HepG2 (cell line): Measurements from ENCODE around the gene MECR. TPM values are rescaled to one million over a fixed set of nuclear protein-coding genes. Genes with fewer than 3 reads are reported as not detected.

Experiments used
- ATAC-seq: fragments of 200-7000 bp; cut with Tn5 transposase; 3 replicates; pipeline ENCODE4 v1.9.1; 2020; ENCODE audit warnings: mild to moderate bottlenecking, moderate library complexity
- BruUV-seq: library from RNA; stranded (reverse); fragments of 400-500 nt; replicated peaks from 2 replicates; lab custom pipeline; 2021; lab: Mats Ljungman, UMichigan
- CTCF ChIA-PET: fragments of 300-600 bp; formaldehyde crosslinking; extraction: SDS; loops from one replicate; lab custom pipeline; 2021; ENCODE audit warnings: low total read pairs, inconsistent platforms, low intra/inter-chr PET ratio; lab: Yijun Ruan, JAX
- POLR2A ChIA-PET: fragments of 350-600 bp; sonication (Branson Sonifier 250); formaldehyde crosslinking; loops from one replicate; lab custom pipeline; 2020; ENCODE audit warnings: antibody characterized with exemption, inconsistent platforms; lab: Yijun Ruan, JAX
- DNase-seq: peaks from one replicate; pipeline ENCODE4 v3.0.0-alpha.2; 2015; ENCODE audit warnings: low spot score
- FAIRE-seq: peaks from 3 replicates; lab custom pipeline; 2011; peaks lifted over from hg19 to GRCh38; lab: Jason Lieb, UNC
- H2AFZ ChIP-seq: one replicate; pipeline ENCODE4 v1.6.1; 2011; ENCODE audit warnings: low read length, inconsistent platforms
- H3K27ac ChIP-seq: fragments of 300-600 bp; 3 replicates; pipeline ENCODE4 v1.8.0; 2011; ENCODE audit warnings: mixed run types, mild to moderate bottlenecking, mixed read lengths, low read length, inconsistent platforms; ENCODE audit not compliant: insufficient read depth; ENCODE audit errors: extremely low read length
- H3K27me3 ChIP-seq, 2 experiments: fragments of 200-600 bp in 1 of 2; 2 replicates in 1 of 2; 3 replicates in 1 of 2; pipeline versions ENCODE4 v1.6.0 to v1.8.0; 2011; ENCODE audit warnings: low read length in 2 of 2, mild to moderate bottlenecking in 2 of 2, moderate library complexity in 2 of 2, inconsistent platforms in 1 of 2; ENCODE audit not compliant: insufficient read depth in 2 of 2, control insufficient read depth in 1 of 2
- H3K36me3 ChIP-seq, 2 experiments: fragments of 200-600 bp in 1 of 2; replicated peaks in 1 of 2; 2 replicates in 1 of 2; 3 replicates in 1 of 2; pipeline versions ENCODE4 v1.5.1 to v1.8.0; 2011; ENCODE audit warnings: low read length in 2 of 2, inconsistent platforms in 1 of 2; ENCODE audit not compliant: insufficient read depth in 2 of 2, control insufficient read depth in 1 of 2
- H3K4me1 ChIP-seq: 2 replicates; pipeline ENCODE4 v1.5.1; 2012; ENCODE audit warnings: low read length, inconsistent platforms; ENCODE audit not compliant: insufficient read depth
- H3K4me2 ChIP-seq: 2 replicates; pipeline ENCODE4 v1.6.0; 2011; ENCODE audit warnings: low read depth, low read length, inconsistent platforms
- H3K4me3 ChIP-seq, 3 experiments: fragments of 200-600 bp in 1 of 3; sonication (generic), shearing (Covaris generic) in 1 of 3; replicated peaks in 1 of 3; 2 replicates each; pipeline ENCODE4 v1.5.1; 2011 to 2016; ENCODE audit warnings: low read length in 3 of 3, inconsistent platforms in 2 of 3, low read depth in 2 of 3, mild to moderate bottlenecking in 2 of 3, control low read depth in 1 of 3, mixed read lengths in 1 of 3; ENCODE audit not compliant: insufficient read depth in 1 of 3
- H3K79me2 ChIP-seq: one replicate; pipeline ENCODE4 v1.6.1; 2011; ENCODE audit warnings: low read length, inconsistent platforms; ENCODE audit not compliant: insufficient read depth
- H3K9ac ChIP-seq: 2 replicates; pipeline ENCODE4 v1.6.0; 2011; ENCODE audit warnings: mild to moderate bottlenecking, low read depth, low read length, inconsistent platforms; ENCODE audit not compliant: insufficient read depth
- H3K9me3 ChIP-seq: 2 replicates; pipeline ENCODE4 v1.5.1; 2012; ENCODE audit warnings: mild to moderate bottlenecking, low read length
- H4K20me1 ChIP-seq: 2 replicates; pipeline ENCODE4 v1.6.0; 2011; ENCODE audit warnings: inconsistent platforms, mild to moderate bottlenecking, low read length, moderate library complexity; ENCODE audit not compliant: insufficient read depth
- NFE2 ChIP-seq: sonication (generic); formaldehyde crosslinking; IDR thresholded peaks from 2 replicates; pipeline ENCODE4 v1.4.0; 2020; ENCODE audit warnings: missing genetic modification reagents
- XRCC5 ChIP-seq: fragments of 200-400 bp; formaldehyde crosslinking; optimal IDR thresholded peaks from 2 replicates; pipeline ENCODE3; 2017; ENCODE audit warnings: mild to moderate bottlenecking, low read length
- ZKSCAN8 ChIP-seq: IDR thresholded peaks from 2 replicates; pipeline ENCODE4 v1.6.1; 2016; ENCODE audit warnings: borderline replicate concordance, missing genetic modification reagents, missing compliant biosample characterization
- ZNF333 ChIP-seq: sonication (generic); formaldehyde crosslinking; IDR thresholded peaks from 2 replicates; pipeline ENCODE4 v1.4.0; 2020; ENCODE audit warnings: mild to moderate bottlenecking, missing genetic modification reagents, borderline replicate concordance
- ZNF629 ChIP-seq: sonication (generic); formaldehyde crosslinking; conservative IDR thresholded peaks from 2 replicates; pipeline ENCODE4 v1.5.0; 2020; ENCODE audit warnings: missing genetic modification reagents
- WGBS: methylation state at CpG from one replicate; pipeline ENCODE4 v1.1.6; 2017; ENCODE audit warnings: low lambda C conversion rate; 5-methylcytosine and 5-hydroxymethylcytosine counted together
- in situ Hi-C: cut with HindIII; loops from 2 replicates; pipeline ENCODE4 v1.10.0; 2017; ENCODE audit warnings: low pct_unique_long_range_greater_than_20kb; ENCODE audit not compliant: extremely low pct_ligation_motif_present
- intact Hi-C: fragments of 100-400 bp; cut with micrococcal nuclease; formaldehyde crosslinking; loops from one replicate; pipeline ENCODE4 v1.10.0; 2022; ENCODE audit not compliant: unreplicated experiment
- polyA plus RNA-seq, 8 experiments: library from polyadenylated mRNA; depleted of rRNA in 3 of 8; stranded (reverse) in 7 of 8; unstranded in 1 of 8; fragments of >200 nt; fragmentation: Illumina TruSeq in 4 of 8; extraction: Trizol in 4 of 8; gene quantifications; 2 replicates each; pipeline versions ENCODE4 v1.2.1 to v1.2.3, GENCODE V29; 2011 to 2016; ENCODE audit warnings: low read depth in 4 of 8, missing spikeins in 1 of 8, mixed read lengths in 1 of 8; ENCODE audit not compliant: insufficient read depth in 1 of 8
- total RNA-seq, 5 experiments: library from RNA; depleted of rRNA; stranded (reverse); fragments of >200 nt; fragmentation: Illumina TruSeq; extraction: Trizol; gene quantifications; 2 replicates each; pipeline ENCODE4 v1.2.3, GENCODE V29; 2016; ENCODE audit warnings: low read depth in 1 of 5

Gene MECR
- total and polyA plus RNA-seq, 2 of the 13 experiments (the other 11 are each of a cell fraction or from before 2014, with no cell fraction given), result 18.8 to 24.9 TPM

DNA sequence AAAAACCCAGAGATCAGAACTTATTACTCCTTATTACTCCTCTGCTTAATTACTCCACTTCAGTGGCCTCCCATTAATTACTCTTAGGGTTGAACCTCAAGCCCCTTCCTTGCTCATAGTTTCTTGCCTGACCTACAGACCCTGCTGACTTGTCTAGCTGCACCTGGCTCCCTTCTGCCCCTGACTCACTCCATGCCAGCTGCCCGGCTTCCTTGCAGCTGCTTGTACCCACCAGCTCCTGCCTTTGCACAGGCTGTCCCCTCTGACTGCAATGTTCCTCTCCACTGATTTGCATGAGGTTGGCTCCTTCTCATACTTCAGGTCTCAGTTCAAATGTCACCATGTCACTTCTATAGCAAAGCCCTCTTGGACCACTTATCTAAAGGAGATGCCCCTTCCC is 3.7 kb upstream of the MECR start:
- H3K27ac ChIP-seq, result no peak overlapping the region
- H3K9ac ChIP-seq, result no peak overlapping the region
- 28% methylated on average over 1 of the region's 1 CpG for WGBS
- no peak for TF ChIP-seq ZKSCAN8
- TF ChIP-seq NFE2 (CRISPR knock-in tag), result no peak
- no peak for TF ChIP-seq ZNF333 (CRISPR knock-in tag)
- intact Hi-C loops, result loop anchor here (10.0 kb wide), 2 partner anchors 110 to 1470 kb away; no protein-coding TSS in a partner anchor
- H2AFZ ChIP-seq, result no peak overlapping the region
- in situ Hi-C loops, result loop anchor here (10.0 kb wide), 3 partner anchors 220 to 870 kb away; no protein-coding TSS in a partner anchor
- ChIA-PET CTCF (no interaction called here), POLR2A (no interaction called here)
- BruUV-seq, result no TSS peak
- ATAC-seq (no peak), DNase-seq (no peak), FAIRE-seq (no peak)
- H3K4me1 ChIP-seq, result peaks cover 41% of the 10 kb centered on the region
- H3K36me3 ChIP-seq, result no peaks in the 10 kb centered on the region
- peaks cover 22% of the 10 kb centered on the region for H3K79me2 ChIP-seq
- H3K4me2 ChIP-seq, result no peak overlapping the region
- no peak overlapping the region for H3K4me3 ChIP-seq
- peaks cover 4% of the 10 kb centered on the region; the same call in 1 of the 2 replicates for H4K20me1 ChIP-seq
- peaks cover 0 to 20% of the 10 kb centered on the region in 2 experiments; a peak in 1 of 5 replicates for H3K27me3 ChIP-seq
- H3K9me3 ChIP-seq, result no peaks in the 10 kb centered on the region

DNA sequence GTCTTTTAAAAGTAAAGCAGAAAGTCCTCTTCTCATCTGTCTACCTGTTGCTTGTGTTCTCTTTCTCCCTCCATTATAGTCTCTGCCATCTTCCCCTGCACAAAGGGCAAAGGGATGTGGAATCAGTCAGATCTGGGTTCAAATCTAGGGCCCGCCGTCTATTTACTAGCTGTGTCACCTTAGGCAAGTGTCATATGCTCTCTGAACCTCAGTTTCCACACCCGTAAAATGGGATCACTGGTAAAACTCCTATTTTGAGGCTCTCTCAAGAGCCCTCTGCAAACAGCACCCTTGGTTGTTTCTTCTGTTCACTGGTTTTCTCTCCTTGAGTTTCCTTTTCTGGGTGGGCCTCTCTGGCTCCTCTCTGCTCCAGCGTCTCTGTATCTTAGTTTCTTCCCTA is 3.0 kb upstream of the MECR start:
- in situ Hi-C loops, result loop anchor here (10.0 kb wide), 3 partner anchors 221 to 871 kb away; no protein-coding TSS in a partner anchor

More for the DNA sequence above, 3.0 kb upstream of the MECR start:
- FAIRE-seq (no peak), ATAC-seq (no peak), DNase-seq (no peak)
- 19% methylated on average over 4 of the region's 4 CpGs for WGBS
- Histone ChIP-seq H3K9me3 (no peaks in the 10 kb centered on the region), H3K9ac (no peak overlapping the region), H3K27ac (no peak overlapping the region), H3K79me2 (peaks cover 20% of the 10 kb centered on the region), H3K36me3 (no peaks in the 10 kb centered on the region), H3K4me3 (no peak overlapping the region), H3K4me1 (peaks cover 41% of the 10 kb centered on the region), H3K27me3 (peaks cover 0 to 20% of the 10 kb centered on the region in 2 experiments; a peak in 1 of 5 replicates), H3K4me2 (no peak overlapping the region), H4K20me1 (no peaks in the 10 kb centered on the region; the same call in 1 of the 2 replicates), H2AFZ (no peak overlapping the region)
- TF ChIP-seq ZNF629 (peak; percentile 54; the same call in 1 of the 2 replicates), XRCC5 (no peak)
- intact Hi-C loops, result loop anchor here (10.0 kb wide), 2 partner anchors 111 to 1471 kb away; no protein-coding TSS in a partner anchor
- CTCF ChIA-PET, result no interaction called here
- POLR2A ChIA-PET, result no interaction called here
- no TSS peak for BruUV-seq
